ENCODE data around the gene PLAC8.

PLAC8 gene

DNA sequence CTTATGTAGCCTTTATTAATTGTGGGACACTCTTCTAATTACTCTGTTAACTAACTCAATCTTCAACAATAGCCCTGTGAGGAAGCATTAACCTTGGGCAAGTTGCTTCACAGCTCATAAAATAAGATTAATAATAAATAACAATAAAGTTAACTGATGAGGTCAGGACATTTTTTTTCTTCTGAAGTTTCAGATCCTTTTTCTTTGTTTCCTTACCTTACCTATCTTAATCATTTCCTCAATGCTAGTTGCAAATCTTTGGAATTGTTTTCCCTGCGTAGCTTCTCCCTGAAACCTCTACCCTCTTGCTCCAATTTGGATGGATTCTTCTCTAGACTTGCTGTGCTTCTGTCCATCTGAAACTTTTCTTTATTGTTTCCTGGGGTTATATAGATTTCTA is 17.5 kb upstream of the PLAC8 start:
- H3K4me3 ChIP-seq (ENCODE audit: extremely low read depth, insufficient read depth, low read length, poor library complexity, severe bottlenecking), result no peak overlapping the region

GRCh38 chr4:83129264-83129663 is 14.7 kb upstream of the PLAC8 start:
- 93 to 100% methylated on average over 1 to 2 of the region's 2 CpGs for WGBS, 2 experiments (ENCODE audit: insufficient coverage in 2 of 2)
- H3K9me3 ChIP-seq (ENCODE audit: control insufficient read depth, low read length), result no peaks in the 10 kb centered on the region
- no peak overlapping the region for H3K4me3 ChIP-seq (ENCODE audit: extremely low read depth, insufficient read depth, low read length, poor library complexity, severe bottlenecking)

More for the DNA sequence above, 17.5 kb upstream of the PLAC8 start:
- H3K27ac ChIP-seq (ENCODE audit: low read depth, low read length, severe bottlenecking), result no peak overlapping the region
- H3K9me3 ChIP-seq (ENCODE audit: control insufficient read depth, low read length), result no peaks in the 10 kb centered on the region
- WGBS, 2 experiments (ENCODE audit: insufficient coverage in 2 of 2), result 100% methylated on average over 1 of the region's 1 CpG; no CpG with 5 or more reads in 1 of the 2 experiments
- no peaks in the 10 kb centered on the region for H3K36me3 ChIP-seq (ENCODE audit: control insufficient read depth, insufficient read depth, low read length)
- H3K4me1 ChIP-seq (ENCODE audit: control insufficient read depth, insufficient read depth, low read length, poor library complexity, severe bottlenecking), result no peaks in the 10 kb centered on the region

GRCh38 chr4:83128240-83128929 is 13.9 kb upstream of the PLAC8 start:
- no peak overlapping the region for H3K4me3 ChIP-seq (ENCODE audit: extremely low read depth, insufficient read depth, low read length, poor library complexity, severe bottlenecking)
- H3K27ac ChIP-seq (ENCODE audit: low read depth, low read length, severe bottlenecking), result no peak overlapping the region
- H3K9me3 ChIP-seq (ENCODE audit: control insufficient read depth, low read length), result no peaks in the 10 kb centered on the region
- H3K36me3 ChIP-seq (ENCODE audit: control insufficient read depth, insufficient read depth, low read length), result no peaks in the 10 kb centered on the region
- 93 to 100% methylated on average over 1 to 2 of the region's 5 CpGs for WGBS, 2 experiments (ENCODE audit: insufficient coverage in 2 of 2)
- H3K4me1 ChIP-seq (ENCODE audit: control insufficient read depth, insufficient read depth, low read length, poor library complexity, severe bottlenecking), result no peaks in the 10 kb centered on the region

More at GRCh38 chr4:83129264-83129663, 14.7 kb upstream of the PLAC8 start:
- no peak overlapping the region for H3K27ac ChIP-seq (ENCODE audit: low read depth, low read length, severe bottlenecking)
- H3K36me3 ChIP-seq (ENCODE audit: control insufficient read depth, insufficient read depth, low read length), result no peaks in the 10 kb centered on the region
- no peaks in the 10 kb centered on the region for H3K4me1 ChIP-seq (ENCODE audit: control insufficient read depth, insufficient read depth, low read length, poor library complexity, severe bottlenecking)

DNA sequence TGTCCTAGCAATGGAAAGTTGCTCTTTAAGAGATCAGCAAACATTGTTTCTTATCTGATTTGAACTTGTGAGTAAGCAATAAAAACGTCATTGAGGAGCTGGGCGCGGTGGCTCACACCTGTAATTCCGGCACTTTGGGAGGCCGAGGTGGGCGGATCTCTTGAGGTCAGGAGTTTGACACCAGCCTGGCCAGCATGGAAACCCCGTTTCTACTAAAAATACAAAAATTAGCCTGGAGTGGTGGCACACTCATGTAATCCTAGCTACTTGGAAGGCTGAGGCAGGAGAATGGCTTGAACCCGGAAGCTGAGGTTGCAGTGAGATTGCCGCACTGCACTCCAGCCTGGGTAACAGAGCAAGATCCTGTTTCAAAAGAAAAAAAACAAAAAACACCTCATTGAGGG is 11.2 kb upstream of the PLAC8 start:
- H3K9me3 ChIP-seq (ENCODE audit: control insufficient read depth, low read length), result no peaks in the 10 kb centered on the region
- no peak overlapping the region for H3K4me3 ChIP-seq (ENCODE audit: extremely low read depth, insufficient read depth, low read length, poor library complexity, severe bottlenecking)
- H3K36me3 ChIP-seq (ENCODE audit: control insufficient read depth, insufficient read depth, low read length), result no peaks in the 10 kb centered on the region
- H3K4me1 ChIP-seq (ENCODE audit: control insufficient read depth, insufficient read depth, low read length, poor library complexity, severe bottlenecking), result no peaks in the 10 kb centered on the region
- WGBS, 2 experiments (ENCODE audit: insufficient coverage in 2 of 2), result 90 to 97% methylated on average over 9 of the region's 9 CpGs
- no peak overlapping the region for H3K27ac ChIP-seq (ENCODE audit: low read depth, low read length, severe bottlenecking)

DNA sequence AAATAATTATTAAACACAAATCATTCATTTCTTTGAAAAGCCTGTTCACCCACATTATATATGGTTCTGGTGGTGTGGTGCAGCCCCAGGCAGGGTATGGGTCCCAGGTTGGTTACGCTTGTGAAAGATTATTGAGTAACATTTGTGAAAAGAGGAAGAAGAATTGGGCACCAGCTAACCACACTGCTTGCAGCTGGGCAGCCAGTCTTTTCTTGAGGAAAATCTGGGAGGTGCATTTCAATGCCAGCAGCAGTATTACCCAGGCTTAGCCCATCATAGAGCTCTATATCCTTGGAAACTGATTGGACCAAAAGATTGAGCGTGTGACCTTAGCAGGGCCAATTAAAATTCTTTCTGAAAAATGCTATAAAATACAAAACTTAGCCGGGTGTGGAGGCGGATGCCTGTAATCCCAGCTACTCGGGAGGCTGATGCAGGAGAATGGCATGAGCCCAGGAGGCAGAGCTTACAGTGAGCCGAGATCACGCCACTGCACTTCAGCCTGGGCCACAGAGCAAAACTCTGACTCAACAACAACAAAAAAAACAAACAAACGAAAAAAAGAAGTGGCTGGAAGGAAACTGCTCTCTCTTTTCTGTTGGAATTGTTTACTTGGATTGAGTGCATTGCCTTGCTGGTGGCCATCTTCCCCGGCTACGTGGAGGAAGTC is 9.7 kb upstream of the PLAC8 start:
- Histone ChIP-seq H3K9me3 (ENCODE audit: control insufficient read depth, low read length) (no peaks in the 10 kb centered on the region), H3K4me3 (ENCODE audit: extremely low read depth, insufficient read depth, low read length, poor library complexity, severe bottlenecking) (no peak overlapping the region), H3K4me1 (ENCODE audit: control insufficient read depth, insufficient read depth, low read length, poor library complexity, severe bottlenecking) (no peaks in the 10 kb centered on the region), H3K27ac (ENCODE audit: low read depth, low read length, severe bottlenecking) (no peak overlapping the region), H3K36me3 (ENCODE audit: control insufficient read depth, insufficient read depth, low read length) (no peaks in the 10 kb centered on the region)
- 87 to 92% methylated on average over 5 to 6 of the region's 10 CpGs for WGBS, 2 experiments (ENCODE audit: insufficient coverage in 2 of 2)

DNA sequence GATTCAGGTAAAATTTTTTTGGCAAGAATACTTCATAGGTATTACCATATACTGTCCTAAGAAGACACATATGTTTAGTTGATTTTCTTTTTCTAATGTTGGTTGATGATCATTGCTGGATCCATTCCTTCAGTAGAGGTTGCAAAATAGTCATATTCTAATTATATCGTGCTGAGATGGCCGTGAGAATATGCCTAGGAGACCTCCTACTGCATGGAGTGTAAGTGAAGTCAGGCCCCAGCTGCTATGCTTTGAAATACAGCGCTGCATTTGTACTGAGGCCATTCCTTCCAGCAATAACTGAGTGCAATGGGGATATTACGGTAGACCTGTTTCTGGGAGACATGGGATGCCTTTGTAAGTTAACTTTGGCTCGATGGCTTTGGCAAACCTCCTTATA is 6.7 kb upstream of the PLAC8 start:
- Histone ChIP-seq H3K36me3 (ENCODE audit: control insufficient read depth, insufficient read depth, low read length) (no peaks in the 10 kb centered on the region), H3K27ac (ENCODE audit: low read depth, low read length, severe bottlenecking) (no peak overlapping the region), H3K4me1 (ENCODE audit: control insufficient read depth, insufficient read depth, low read length, poor library complexity, severe bottlenecking) (peaks cover under 1% of the 10 kb centered on the region), H3K9me3 (ENCODE audit: control insufficient read depth, low read length) (no peaks in the 10 kb centered on the region), H3K4me3 (ENCODE audit: extremely low read depth, insufficient read depth, low read length, poor library complexity, severe bottlenecking) (no peak overlapping the region)
- 93% methylated on average over 3 of the region's 5 CpGs; no CpG with 5 or more reads in 1 of the 2 experiments for WGBS, 2 experiments (ENCODE audit: insufficient coverage in 2 of 2)

DNA sequence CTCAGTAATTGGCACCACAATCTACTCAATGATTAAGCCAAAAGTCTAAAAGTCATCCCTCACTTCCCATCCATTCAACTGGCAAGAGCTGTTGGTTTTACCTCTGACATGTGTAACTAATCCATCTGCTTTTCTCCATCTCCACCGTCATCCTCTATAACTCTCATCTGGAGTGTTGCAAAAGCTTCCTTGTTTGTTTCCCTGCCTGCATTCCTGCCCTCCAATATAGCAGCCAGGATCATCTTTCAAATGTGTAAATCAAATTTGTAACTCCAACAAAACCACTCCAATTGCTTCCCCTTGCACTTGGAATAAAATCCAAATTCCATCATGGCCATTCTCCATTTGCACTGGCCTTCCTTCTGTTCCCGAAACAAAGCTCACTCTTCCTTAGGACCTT is 4.3 kb upstream of the PLAC8 start:
- Histone ChIP-seq H3K9me3 (ENCODE audit: control insufficient read depth, low read length) (no peaks in the 10 kb centered on the region), H3K4me1 (ENCODE audit: control insufficient read depth, insufficient read depth, low read length, poor library complexity, severe bottlenecking) (peaks cover 9% of the 10 kb centered on the region), H3K36me3 (ENCODE audit: control insufficient read depth, insufficient read depth, low read length) (no peaks in the 10 kb centered on the region), H3K27ac (ENCODE audit: low read depth, low read length, severe bottlenecking) (no peak overlapping the region), H3K4me3 (ENCODE audit: extremely low read depth, insufficient read depth, low read length, poor library complexity, severe bottlenecking) (no peak overlapping the region)
- WGBS, 2 experiments (ENCODE audit: insufficient coverage in 2 of 2), result 93 to 94% methylated on average over 2 of the region's 2 CpGs

GRCh38 chr4:83115656-83116285 is 1.2 kb upstream of the PLAC8 start:
- Histone ChIP-seq H3K9me3 (ENCODE audit: control insufficient read depth, low read length) (no peaks in the 10 kb centered on the region), H3K27ac (ENCODE audit: low read depth, low read length, severe bottlenecking) (peak overlapping the region; percentile 23), H3K4me1 (ENCODE audit: control insufficient read depth, insufficient read depth, low read length, poor library complexity, severe bottlenecking) (peaks cover 13% of the 10 kb centered on the region), H3K4me3 (ENCODE audit: extremely low read depth, insufficient read depth, low read length, poor library complexity, severe bottlenecking) (no peak overlapping the region), H3K36me3 (ENCODE audit: control insufficient read depth, insufficient read depth, low read length) (no peaks in the 10 kb centered on the region)
- WGBS, 2 experiments (ENCODE audit: insufficient coverage in 2 of 2), result 74 to 83% methylated on average over 4 to 7 of the region's 8 CpGs

GRCh38 chr4:83115000-83115399 is 471 bp upstream of the PLAC8 start:
- no peaks in the 10 kb centered on the region for H3K9me3 ChIP-seq (ENCODE audit: control insufficient read depth, low read length)
- H3K27ac ChIP-seq (ENCODE audit: low read depth, low read length, severe bottlenecking), result peak overlapping the region; percentile 38
- H3K4me3 ChIP-seq (ENCODE audit: extremely low read depth, insufficient read depth, low read length, poor library complexity, severe bottlenecking), result no peak overlapping the region
- no peaks in the 10 kb centered on the region for H3K36me3 ChIP-seq (ENCODE audit: control insufficient read depth, insufficient read depth, low read length)
- peaks cover 16% of the 10 kb centered on the region for H3K4me1 ChIP-seq (ENCODE audit: control insufficient read depth, insufficient read depth, low read length, poor library complexity, severe bottlenecking)

DNA sequence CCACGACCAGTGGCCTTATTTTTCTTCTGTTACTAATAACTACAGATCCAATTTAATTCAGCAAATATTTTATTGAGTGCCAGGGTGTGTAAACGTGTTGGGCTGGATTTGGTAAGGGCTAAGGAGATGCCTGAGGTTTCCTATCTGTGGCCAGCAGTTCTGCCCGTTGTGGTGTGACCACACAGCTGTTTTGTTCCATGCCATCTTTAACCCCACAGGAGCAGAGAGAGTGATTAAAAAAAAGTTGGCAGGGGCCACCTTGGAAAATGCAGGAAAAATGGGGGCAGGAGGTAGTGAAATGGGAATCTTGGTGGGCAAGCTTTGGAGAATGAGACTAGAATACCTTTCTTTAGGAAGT is 1.1 kb downstream of the PLAC8 start:
- Histone ChIP-seq H3K4me1 (ENCODE audit: control insufficient read depth, insufficient read depth, low read length, poor library complexity, severe bottlenecking) (peaks cover 16% of the 10 kb centered on the region), H3K36me3 (ENCODE audit: control insufficient read depth, insufficient read depth, low read length) (no peaks in the 10 kb centered on the region), H3K27ac (ENCODE audit: low read depth, low read length, severe bottlenecking) (no peak overlapping the region), H3K9me3 (ENCODE audit: control insufficient read depth, low read length) (no peaks in the 10 kb centered on the region), H3K4me3 (ENCODE audit: extremely low read depth, insufficient read depth, low read length, poor library complexity, severe bottlenecking) (no peak overlapping the region)
- 100% methylated on average over 2 of the region's 3 CpGs; no CpG with 5 or more reads in 1 of the 2 experiments for WGBS, 2 experiments (ENCODE audit: insufficient coverage in 2 of 2)

All from mesodermal cell (in vitro differentiated cells).